ENCODE data around the gene CNOT1. TPM values are rescaled to one million over a fixed set of nuclear protein-coding genes. Genes with fewer than 3 reads are reported as not detected.

CNOT1 gene
- total and polyA plus RNA-seq, 7 donors = 57.6 to 112 (median 88.0) TPM

GRCh38 chr16:58511933-58512815, 117.5 kb downstream of the CNOT1 start:
- no peak overlapping the region for H3K4me3 ChIP-seq
- TF ChIP-seq CTCF (IDR thresholded peaks at IDR 0.05) = peak; percentile 71
- peak; percentile 82 to 91 for DNase-seq
- no peaks in the 10 kb centered on the region for H3K9me3 ChIP-seq
- intact Hi-C loops (cut with DNase I) = loop anchor here (5.0 to 10.0 kb wide), 3 partner anchors 145 to 223 kb away; partner anchors contain the start of gene GOT2 (in 1 of the 2)
- H3K4me1 ChIP-seq = peaks cover 7% of the 10 kb centered on the region
- WGBS, 3 donors = 57 to 61% (median 58%) methylated on average over 17 of the region's 17 CpGs
- H3K27me3 ChIP-seq (ENCODE audit: insufficient read depth in 3 of 3, low read length in 2 of 3) = no peaks in the 10 kb centered on the region
- peaks cover 0 to 8% of the 10 kb centered on the region in 2 donors for H3K36me3 ChIP-seq (ENCODE audit: insufficient read depth in 1 of 2, low read depth in 1 of 2)
- H3K27ac ChIP-seq = no peak overlapping the region
- peak; percentile 34 to 53 (median 52) for ATAC-seq

- H3K27me3 ChIP-seq (ENCODE audit: insufficient read depth in 3 of 3, low read length in 2 of 3) = no peaks in the 10 kb centered on the region
- no peak overlapping the region for H3K27ac ChIP-seq
- no peaks in the 10 kb centered on the region for H3K9me3 ChIP-seq
- ATAC-seq = no peak
- 62 to 77% (median 71%) methylated on average over 30 of the region's 30 CpGs for WGBS, 3 donors
- no peaks in the 10 kb centered on the region for H3K36me3 ChIP-seq (ENCODE audit: insufficient read depth in 1 of 2, low read depth in 1 of 2)
- DNase-seq = peak in 1 of 2 donors; percentile 41
- no peaks in the 10 kb centered on the region for H3K4me1 ChIP-seq
- no peak overlapping the region for H3K4me3 ChIP-seq
- TF ChIP-seq CTCF (IDR thresholded peaks at IDR 0.05) = no peak
- intact Hi-C loops (cut with DNase I) = loop anchor here (5.0 to 10.0 kb wide), 3 partner anchors 146 to 224 kb away; partner anchors contain the start of gene GOT2 (in 1 of the 2)
These were observed 118.6 kb downstream of the CNOT1 start for GRCh38 chr16:58510776-58511628.

GRCh38 chr16:58510097-58510775, 119.4 kb downstream of the CNOT1 start:
- ATAC-seq = no peak
- no peaks in the 10 kb centered on the region for H3K36me3 ChIP-seq (ENCODE audit: insufficient read depth in 1 of 2, low read depth in 1 of 2)

More at GRCh38 chr16:58510097-58510775, 119.4 kb downstream of the CNOT1 start:
- H3K27ac ChIP-seq = no peak overlapping the region
- intact Hi-C loops (cut with DNase I) = loop anchor here (5.0 to 10.0 kb wide), 3 partner anchors 147 to 225 kb away; partner anchors contain the start of gene GOT2 (in 1 of the 2)
- no peak overlapping the region for H3K4me3 ChIP-seq
- peak in 1 of 2 donors; percentile 51 for DNase-seq
- whole genome bisulfite sequencing, 3 donors = 91 to 95% (median 94%) methylated on average over 18 of the region's 18 CpGs
- H3K4me1 ChIP-seq = no peaks in the 10 kb centered on the region
- TF ChIP-seq CTCF (IDR thresholded peaks at IDR 0.05) = no peak
- H3K27me3 ChIP-seq (ENCODE audit: insufficient read depth in 3 of 3, low read length in 2 of 3) = no peaks in the 10 kb centered on the region
- no peaks in the 10 kb centered on the region for H3K9me3 ChIP-seq

Data from psoas muscle (tissue), 8 donors.